ENCODE results near the gene TENM4.

- TF ChIP-seq CTCF (IDR thresholded peaks at IDR 0.05) (no peak), POLR2A (IDR thresholded peaks at IDR 0.05) (no peak)
Observed at GRCh38 chr11:79273781-79274180, 167.0 kb downstream of the TENM4 start.

All from uterus (tissue), 2 donors.